Prostate gland (tissue), 2 donors: ENCODE results near the gene LIN37.

ENCODE experiments used
- CTCF ChIP-seq, 4 experiments: fragments of 200-600 bp in 2 of 4; fragments of 450-650 bp in 2 of 4; sonication (generic) in 2 of 4; IDR thresholded peaks; 1 replicate in 3 of 4; 2 replicates in 1 of 4; pipeline ENCODE4 v1.5.1; 2016 to 2019; ENCODE audit warnings: antibody characterized with exemption in 4 of 4, mild to moderate bottlenecking in 2 of 4, moderate library complexity in 2 of 4
- POLR2A ChIP-seq: fragments of 450-650 bp; IDR thresholded peaks from one replicate; pipeline ENCODE4 v1.6.1; 2016; ENCODE audit warnings: antibody characterized with exemption, mild to moderate bottlenecking
- POLR2AphosphoS5 ChIP-seq: sonication (generic); formaldehyde crosslinking; IDR thresholded peaks from one replicate; pipeline ENCODE4 v1.6.1; 2017; ENCODE audit warnings: antibody characterized with exemption

GRCh38 chr19:35750167-35750566, 1.8 kb downstream of the LIN37 start:
- no peak for TF ChIP-seq POLR2A
- no peak for TF ChIP-seq CTCF (IDR thresholded peaks at IDR 0.05)
- no peak for TF ChIP-seq POLR2AphosphoS5
